ENCODE measurements around the gene PYCR2.

PYCR2 gene

DNA sequence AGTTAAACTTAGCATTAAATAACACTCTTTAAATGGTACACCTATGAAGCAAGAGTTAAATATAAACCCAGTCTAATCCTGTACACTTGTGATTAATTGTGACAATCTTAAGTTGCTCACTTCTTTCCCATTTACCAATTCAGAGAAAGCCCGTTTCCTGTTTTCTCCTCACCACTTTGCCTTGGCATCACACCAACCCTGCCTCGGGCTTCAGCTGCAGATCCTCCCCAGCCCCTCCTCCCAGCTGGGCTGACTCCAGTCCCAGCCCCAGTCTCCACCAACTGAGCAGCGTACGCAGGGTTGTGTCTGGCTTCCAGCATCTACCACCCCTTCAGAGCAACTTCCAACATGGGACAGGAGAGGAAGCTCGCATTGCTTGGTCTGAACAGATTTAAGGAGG is 4.1 kb downstream of the PYCR2 start:
- no peak for DNase-seq (ENCODE audit: low read depth in 2 of 2)

DNA sequence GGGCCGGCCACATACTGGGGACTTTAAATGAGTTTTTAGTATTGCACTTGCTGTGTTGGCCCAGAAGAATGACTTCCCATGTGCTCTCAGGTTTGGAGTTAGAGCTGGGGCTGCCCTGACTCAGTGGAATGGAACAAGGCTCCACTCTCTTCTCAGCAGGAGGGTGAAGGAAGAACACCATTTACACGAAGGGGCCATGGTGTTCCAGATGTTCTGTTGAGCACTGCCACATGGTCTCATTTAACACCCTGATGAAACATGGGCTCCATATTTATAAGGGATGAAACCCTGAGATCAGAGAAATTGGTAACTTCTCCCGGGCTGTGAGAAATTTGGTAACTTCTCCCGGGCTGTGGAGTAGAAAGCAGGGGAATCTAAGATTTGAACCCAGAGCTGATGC is 5.8 kb downstream of the PYCR2 start:
- DNase-seq (ENCODE audit: low read depth in 2 of 2) = no peak

DNA sequence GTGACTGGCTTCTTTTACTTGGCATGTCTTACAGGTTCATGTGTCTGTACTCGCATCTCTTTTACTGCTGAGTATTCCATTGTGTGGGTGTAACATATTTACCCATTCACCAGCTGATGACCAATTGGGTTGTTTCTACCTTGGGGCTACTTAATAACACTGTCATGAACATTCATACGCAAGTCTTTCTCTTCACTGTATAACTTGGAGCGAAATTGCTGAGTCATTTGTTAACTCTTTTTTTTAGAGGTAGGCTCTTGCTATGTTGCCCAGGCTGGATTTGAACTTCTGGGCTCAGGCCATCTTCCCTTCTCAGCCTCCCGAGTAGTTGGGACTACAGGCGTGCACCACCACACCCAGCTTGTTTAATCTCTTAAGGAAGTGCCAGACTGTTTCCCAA is 6.5 kb downstream of the PYCR2 start:
- no peak for DNase-seq (ENCODE audit: low read depth in 2 of 2)

GRCh38 chr1:225917101-225917500 is 6.9 kb downstream of the PYCR2 start:
- DNase-seq (ENCODE audit: low read depth in 2 of 2) = no peak

DNA sequence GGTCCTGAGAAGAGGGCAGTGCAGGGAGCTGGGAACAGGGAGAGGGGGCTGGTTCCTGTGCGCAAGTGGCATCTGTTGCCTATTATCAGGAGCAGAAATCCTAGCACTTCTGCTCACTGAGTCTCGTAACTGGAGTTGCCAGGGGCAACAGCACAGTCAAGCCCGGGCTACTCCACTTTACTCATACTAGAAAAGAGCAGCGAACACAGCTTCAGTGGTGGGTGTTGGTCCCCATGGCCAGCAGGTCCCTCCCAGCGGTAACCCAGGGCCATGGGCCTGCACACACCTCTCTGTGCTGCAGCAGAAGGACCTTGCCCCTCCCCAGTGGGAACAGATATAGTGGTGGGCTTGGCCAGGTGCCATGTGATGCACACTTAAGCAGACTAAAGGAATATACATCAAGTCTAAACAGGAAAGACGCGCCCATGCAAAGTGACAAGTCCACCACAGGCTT is 8.5 kb downstream of the PYCR2 start:
- DNase-seq (ENCODE audit: low read depth in 2 of 2) = no peak

- no peak for DNase-seq (ENCODE audit: low read depth in 2 of 2)
Observed at GRCh38 chr1:225914947-225915346, 9.1 kb downstream of the PYCR2 start.

GRCh38 chr1:225914391-225914790 is 9.7 kb downstream of the PYCR2 start:
- no peak for DNase-seq (ENCODE audit: low read depth in 2 of 2)

DNA sequence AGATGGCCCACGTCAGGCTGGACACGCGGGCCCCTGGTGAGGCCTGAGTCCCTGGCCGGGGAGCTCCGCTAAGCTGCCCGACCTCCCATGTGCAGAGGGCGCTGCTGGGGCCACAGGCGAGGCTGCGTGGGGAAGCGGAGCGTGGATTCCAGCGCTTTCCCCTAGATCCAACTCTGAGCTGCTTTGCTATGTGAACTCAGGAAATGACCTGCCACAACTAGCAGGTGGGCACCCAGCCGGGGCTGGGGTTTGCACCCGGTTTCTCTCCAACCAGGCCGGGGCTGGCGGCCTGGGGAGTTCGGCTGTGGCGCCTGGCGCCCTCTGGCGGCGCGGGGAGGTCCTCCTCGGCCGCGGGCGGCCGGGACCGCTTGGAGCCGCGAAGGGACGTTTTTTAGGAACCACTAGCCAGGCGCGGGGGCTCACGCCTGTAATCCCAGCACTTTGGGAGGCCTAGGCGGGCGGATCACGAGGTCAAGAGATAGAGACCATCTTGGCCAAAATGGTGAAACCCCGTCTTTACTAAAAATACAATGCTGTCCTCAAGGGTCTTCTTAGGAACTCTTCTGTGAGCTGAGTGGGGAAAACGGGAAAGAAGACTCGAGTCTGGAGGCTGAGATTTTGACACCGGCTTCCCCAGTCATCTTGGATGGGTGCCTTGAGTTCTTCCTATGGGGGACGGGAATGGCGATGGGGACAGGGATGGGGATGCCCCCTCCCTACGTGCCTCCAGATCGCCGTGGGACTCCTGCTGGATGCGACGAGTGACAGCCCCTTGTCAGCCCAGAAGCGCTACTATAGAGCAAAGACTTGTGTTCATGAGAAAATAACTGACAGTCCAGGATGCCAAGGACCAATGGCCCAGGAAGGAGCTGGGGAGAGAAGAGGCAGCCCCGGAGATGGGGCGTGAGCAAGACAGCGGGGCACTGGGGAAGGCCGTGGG is 12.6 kb downstream of the PYCR2 start:
- DNase-seq (ENCODE audit: low read depth in 2 of 2) = peak; percentile 58 to 63

DNA sequence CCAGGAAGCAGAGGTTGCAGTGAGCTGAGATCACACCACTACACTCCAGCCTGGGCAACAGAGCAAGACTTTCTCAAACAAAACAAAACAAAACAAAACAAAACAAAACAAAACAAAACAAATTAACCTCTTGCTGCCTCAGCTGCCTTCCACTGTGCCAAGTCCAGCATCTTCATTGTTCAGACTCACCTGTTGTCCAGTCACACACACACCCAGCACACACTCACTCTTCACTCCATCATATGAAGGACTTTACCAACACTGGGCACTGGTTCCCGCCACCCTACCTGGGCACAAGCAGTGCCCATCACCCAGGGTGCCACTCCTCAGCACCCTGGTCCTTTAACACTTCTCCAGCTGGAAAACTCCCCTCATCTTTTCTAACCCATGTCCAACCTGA is 14.6 kb downstream of the PYCR2 start:
- DNase-seq (ENCODE audit: low read depth in 2 of 2) = no peak

GRCh38 chr1:225908773-225909172 is 15.3 kb downstream of the PYCR2 start:
- no peak for DNase-seq (ENCODE audit: low read depth in 2 of 2)

- DNase-seq (ENCODE audit: low read depth in 2 of 2) = no peak
Observed at GRCh38 chr1:225908013-225908640, 15.9 kb downstream of the PYCR2 start.

DNA sequence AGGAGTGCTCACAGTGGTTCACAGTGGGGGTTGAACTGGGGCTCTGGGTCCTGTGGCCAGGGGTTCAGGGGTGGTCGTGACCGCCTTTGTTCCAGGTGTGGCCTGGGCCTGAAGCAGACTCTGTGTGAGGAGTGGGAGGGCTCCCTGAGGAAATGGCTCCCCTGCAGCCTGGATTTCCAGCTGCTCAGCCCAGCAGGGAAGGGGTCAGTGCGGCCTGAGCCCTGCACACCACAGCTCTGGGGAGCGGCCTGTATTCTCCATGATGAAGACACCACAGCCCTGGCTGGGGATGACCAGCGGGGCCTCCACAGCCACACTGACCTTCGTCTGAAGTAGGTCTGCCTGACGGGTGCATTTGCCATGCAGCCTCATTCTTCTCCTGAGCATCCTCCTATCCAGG is 16.7 kb downstream of the PYCR2 start:
- no peak for DNase-seq (ENCODE audit: low read depth in 2 of 2)

DNA sequence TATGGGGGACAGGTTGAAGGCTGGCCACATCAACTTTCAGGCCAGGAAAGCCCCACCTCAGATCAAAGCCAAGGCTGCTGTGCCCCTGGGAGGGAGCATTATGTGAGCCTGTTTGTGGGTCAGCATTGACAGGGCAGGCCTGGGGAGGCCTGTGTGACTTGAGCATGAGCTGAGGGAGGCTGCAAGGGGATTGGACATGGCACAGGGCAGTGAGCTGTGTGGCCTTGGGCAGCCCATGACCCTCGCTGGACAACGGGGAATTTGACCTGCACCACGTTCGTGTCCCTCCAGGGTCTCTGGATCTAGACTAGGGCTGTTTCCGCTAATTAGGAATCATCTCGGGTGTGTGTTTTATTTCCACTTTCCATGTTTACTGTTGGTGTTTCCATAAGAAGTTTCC is 17.6 kb downstream of the PYCR2 start:
- no peak for DNase-seq (ENCODE audit: low read depth in 2 of 2)

DNA sequence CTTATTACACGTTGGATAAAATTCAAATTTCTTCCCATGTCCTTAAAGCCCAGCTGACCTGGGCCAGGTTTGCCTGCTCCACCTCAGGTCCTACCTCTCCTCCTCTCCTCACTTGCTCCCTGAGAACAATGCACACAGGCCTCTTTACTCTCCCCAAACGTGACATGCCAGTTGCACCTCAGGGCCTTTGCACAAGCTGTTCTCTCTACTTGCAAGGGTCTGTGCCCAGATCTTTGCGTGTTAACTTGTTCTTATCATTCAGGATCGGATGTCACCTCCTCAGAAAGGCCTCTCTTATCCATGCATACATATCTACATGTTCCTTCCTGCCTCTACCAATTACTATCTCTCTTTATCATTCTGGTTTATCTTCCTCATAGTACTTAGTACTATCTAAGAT is 20.4 kb downstream of the PYCR2 start:
- no peak for DNase-seq (ENCODE audit: low read depth in 2 of 2)

GRCh38 chr1:225899044-225899925 is 24.8 kb downstream of the PYCR2 start:
- no peak for DNase-seq (ENCODE audit: low read depth in 2 of 2)

DNA sequence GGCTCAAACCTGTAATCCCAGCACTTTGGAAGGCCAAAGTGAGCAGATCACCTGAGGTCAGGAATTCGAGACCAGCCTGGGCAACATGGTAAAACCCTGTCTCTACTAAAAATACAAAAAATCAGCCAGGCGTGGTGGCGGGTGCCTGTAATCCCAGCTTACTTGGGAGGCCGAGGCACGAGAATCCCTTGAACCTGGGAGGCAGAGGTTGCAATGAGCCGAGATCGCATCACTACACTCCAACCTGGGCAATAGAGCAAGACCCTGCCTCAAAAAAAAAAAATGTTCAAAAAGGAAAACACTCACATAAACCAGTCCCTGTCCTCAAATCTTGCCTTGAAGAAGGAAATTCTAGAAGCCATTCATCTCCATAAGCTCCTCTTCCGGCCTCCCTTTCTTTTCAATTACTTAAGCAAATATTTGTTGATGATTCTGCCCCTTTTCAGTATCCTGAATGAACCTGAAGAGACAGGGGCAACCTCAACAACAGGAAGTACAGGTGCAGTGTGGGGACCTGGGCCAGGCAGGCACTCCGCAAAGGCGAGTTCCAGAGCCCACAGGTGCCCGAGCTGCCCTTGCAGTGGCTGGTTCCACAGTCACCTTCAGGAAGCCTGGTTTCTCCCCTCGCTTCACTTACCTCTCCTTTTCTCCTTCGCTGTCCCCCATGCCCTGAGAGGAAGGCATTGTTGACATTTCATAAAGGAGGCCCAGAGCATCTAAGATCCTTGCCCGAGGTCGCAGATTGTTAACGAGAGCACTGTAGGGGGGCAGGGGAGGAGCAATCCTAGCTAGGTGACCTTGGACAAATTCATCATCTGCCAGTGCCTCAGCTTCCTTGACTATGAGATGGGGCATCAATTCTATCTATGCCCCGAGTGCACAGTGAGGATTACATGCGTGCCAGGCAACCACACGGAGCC is 26.2 kb downstream of the PYCR2 start:
- no peak for DNase-seq (ENCODE audit: low read depth in 2 of 2)

- DNase-seq (ENCODE audit: low read depth in 2 of 2) = peak in 1 of 2 donors; percentile 36
Observed at GRCh38 chr1:225896937-225897549, 27.0 kb downstream of the PYCR2 start.

GRCh38 chr1:225896494-225896893 is 27.6 kb downstream of the PYCR2 start:
- DNase-seq (ENCODE audit: low read depth in 2 of 2) = no peak

DNA sequence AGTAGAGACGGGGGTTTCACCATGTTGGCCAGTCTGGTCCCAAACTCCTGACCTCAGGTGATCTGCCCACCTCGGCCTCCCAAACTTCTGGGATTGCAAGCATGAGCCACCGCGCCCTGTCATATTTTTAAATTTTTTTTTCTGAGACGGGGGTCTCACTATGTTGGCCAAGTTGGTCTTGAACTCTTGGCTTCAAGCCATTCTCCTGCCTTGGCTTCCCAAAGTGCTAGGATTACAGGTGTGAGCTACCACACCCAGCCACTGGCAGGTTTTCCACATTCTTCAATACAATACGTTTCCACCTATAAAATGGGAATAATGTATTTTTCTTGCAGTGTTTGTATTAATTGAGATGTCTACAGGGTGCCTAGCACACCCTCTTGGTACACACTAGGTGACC is 31.7 kb downstream of the PYCR2 start:
- no peak for DNase-seq (ENCODE audit: low read depth in 2 of 2)

DNA sequence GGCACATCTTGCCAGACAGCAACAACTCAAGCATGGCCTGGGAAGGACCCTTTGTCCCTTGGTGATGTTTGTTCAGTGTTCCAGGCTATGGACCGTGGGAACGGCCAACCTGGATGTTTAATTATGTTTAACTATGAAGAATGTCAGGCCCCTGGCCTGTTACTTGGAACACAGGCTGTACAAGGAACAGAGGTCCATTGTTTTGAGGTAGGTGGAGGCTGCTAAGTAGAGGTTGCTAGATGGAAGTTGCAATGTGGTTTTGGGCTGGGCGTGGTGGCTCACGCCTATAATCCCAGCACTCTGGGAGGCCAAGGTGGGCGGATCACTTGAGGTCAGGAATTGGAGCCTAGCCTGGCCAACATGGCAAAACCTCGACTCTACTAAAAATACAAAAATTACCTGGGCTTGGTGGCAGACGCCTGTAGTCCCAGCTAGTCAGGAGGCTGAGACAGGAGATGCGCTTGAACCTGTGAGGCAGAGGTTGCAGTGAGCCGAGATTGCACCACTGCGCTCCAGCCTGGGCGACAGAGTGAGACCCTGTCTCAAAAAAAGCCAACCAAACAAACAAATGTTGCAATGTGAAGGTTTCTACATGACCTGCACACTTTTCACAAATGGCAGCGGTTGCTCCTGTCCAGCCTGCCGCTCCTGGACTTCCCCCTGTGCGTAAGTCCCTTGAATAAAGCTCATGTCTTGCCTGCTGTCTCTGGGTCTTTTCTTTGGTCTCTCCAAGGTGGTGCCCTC is 32.6 kb downstream of the PYCR2 start:
- DNase-seq (ENCODE audit: low read depth in 2 of 2) = no peak

All from stimulated activated CD8-positive, alpha-beta memory T cell treated with anti-CD3 and anti-CD28 coated beads, Interleukin-2, amount 100 ng/mL, for 48 hours (primary cell).